PFSK-1 (cell line): ENCODE results near the gene SLC35G2.

ENCODE experiments used
- POLR2AphosphoS5 ChIP-seq: IDR thresholded peaks from 2 replicates; pipeline ENCODE4 v1.6.1; 2012; ENCODE audit warnings: low read depth, mild to moderate bottlenecking, control low read depth, low read length, moderate library complexity
- SIN3A ChIP-seq: IDR thresholded peaks from 2 replicates; pipeline ENCODE4 v1.6.1; 2012; ENCODE audit warnings: mild to moderate bottlenecking, low read length, moderate library complexity, borderline replicate concordance; ENCODE audit not compliant: insufficient read depth
- TAF1 ChIP-seq: IDR thresholded peaks from 2 replicates; pipeline ENCODE4 v1.6.1; 2012; ENCODE audit warnings: low read length, control low read depth, borderline replicate concordance; ENCODE audit not compliant: insufficient read depth

DNA sequence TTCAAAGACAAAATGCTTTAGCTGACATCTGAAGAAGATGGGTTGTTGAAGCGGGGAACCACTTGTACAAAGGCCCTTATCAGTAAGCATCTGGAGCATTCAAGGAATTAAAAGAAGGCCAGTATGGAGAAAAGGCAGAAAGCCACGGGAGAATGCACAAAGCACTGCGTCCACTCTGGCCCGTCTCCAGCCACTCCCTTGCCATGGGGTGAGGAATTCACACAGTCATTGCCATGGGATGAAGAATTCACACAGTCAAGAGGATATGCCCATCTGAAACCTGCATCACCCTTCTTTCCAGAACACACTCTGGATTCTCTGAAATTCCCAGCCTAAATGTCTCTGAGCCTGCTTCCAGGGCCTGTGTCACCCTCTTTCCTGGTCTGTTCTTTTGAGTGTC lies 40.1 kb upstream of the SLC35G2 start:
- TF ChIP-seq TAF1, result no peak
- no peak for TF ChIP-seq SIN3A
- TF ChIP-seq POLR2AphosphoS5, result no peak
